GM19023 (cell line): Measurements from ENCODE around the gene SSR2.

ENCODE experiments used
- ATAC-seq: cut with Tn5 transposase; IDR thresholded peaks from one replicate; pipeline ENCODE4 v1.9.1; 2021; ENCODE audit warnings: mild to moderate bottlenecking, moderate library complexity; ENCODE audit not compliant: unreplicated experiment

The SSR2 gene

GRCh38 chr1:155975375-155976061 is 45.2 kb downstream of the SSR2 start:
- no peak for ATAC-seq

- ATAC-seq: no peak
Measured at GRCh38 chr1:155974208-155975115, 46.3 kb downstream of the SSR2 start.

DNA sequence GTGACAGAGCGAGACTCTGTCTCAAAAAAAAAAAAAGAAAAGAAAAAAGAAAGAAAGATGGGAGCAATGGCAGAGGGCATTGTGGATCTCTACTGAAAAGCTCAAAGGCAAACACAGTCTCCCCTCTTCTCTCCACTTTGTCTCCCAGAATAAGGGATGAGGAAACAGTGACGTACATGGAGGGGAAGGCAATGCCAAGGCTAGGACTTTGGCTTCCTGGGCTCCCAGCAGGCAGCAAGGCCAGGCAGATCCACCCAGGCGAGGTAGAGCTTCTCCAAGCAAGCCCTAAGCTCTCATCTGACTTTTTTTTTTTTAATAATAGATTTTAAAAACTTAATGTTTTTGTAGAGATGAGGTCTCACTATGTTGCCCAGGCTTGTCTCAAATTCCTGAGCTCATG is 47.0 kb downstream of the SSR2 start:
- ATAC-seq: no peak

GRCh38 chr1:155971910-155972809 is 48.6 kb downstream of the SSR2 start:
- ATAC-seq: no peak

GRCh38 chr1:155970531-155971167 is 50.1 kb downstream of the SSR2 start:
- no peak for ATAC-seq

GRCh38 chr1:155969377-155969791 is 51.4 kb downstream of the SSR2 start:
- no peak for ATAC-seq

- ATAC-seq: no peak
Measured at GRCh38 chr1:155968670-155969069, 52.1 kb downstream of the SSR2 start.

DNA sequence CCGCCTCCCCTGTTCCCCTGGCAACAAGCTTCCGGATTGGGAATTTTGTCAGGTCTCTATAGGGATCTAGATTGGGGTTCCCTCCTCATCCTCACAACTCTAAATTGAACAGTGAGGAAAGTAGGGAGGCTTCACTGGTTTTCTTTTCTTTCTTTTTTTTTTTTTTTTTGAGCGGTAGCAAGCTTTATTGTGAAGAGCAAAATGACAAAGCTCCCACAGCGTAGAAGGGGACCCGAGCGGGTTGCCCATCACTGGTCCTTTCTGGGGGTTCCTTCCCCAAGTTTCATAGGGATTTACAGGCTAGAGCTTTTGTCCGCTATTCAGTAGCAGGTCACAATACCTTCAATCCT is 52.7 kb downstream of the SSR2 start:
- no peak for ATAC-seq

- no peak for ATAC-seq
Measured at GRCh38 chr1:155967341-155968050, 53.3 kb downstream of the SSR2 start.

DNA sequence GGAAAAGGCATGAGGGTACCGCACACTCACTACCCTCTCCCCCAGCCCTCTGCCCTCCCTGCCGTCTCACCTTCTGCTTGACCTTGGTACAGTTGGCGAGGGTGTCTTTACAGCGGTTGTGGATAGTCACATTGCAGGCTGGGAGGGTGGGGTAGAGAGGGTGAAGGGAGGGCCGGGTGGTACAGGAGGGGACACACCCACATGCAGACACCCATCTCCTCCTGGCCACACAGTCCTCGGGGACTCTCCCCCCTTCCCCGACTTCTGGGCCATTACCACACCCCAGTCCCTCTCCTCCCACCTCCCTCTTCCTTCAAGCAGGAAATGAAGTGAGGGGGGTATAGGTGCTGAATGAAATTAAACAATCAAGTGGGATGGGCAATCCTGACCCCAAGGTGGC is 54.0 kb downstream of the SSR2 start:
- ATAC-seq: no peak

DNA sequence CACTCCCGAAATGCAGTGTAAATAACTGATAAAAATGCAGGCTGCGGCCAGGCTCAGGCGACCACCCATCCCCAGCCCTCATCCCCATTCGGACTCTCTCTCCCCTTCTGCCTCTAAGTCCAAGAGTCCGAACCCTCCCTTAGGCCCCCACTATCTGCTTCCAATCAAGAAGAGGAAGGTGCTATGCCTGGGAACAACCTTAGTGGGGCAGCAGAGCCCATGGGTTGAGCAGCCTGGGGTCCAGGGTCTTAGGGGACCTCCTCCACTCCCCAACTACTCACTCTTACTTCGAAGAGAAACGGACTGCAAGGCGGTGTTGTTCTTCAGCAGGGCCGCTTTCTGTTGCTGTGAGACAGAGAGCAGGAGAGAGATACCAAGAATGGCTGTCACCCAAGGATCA is 54.6 kb downstream of the SSR2 start:
- no peak for ATAC-seq

GRCh38 chr1:155964193-155964592 is 56.6 kb downstream of the SSR2 start:
- ATAC-seq: no peak

DNA sequence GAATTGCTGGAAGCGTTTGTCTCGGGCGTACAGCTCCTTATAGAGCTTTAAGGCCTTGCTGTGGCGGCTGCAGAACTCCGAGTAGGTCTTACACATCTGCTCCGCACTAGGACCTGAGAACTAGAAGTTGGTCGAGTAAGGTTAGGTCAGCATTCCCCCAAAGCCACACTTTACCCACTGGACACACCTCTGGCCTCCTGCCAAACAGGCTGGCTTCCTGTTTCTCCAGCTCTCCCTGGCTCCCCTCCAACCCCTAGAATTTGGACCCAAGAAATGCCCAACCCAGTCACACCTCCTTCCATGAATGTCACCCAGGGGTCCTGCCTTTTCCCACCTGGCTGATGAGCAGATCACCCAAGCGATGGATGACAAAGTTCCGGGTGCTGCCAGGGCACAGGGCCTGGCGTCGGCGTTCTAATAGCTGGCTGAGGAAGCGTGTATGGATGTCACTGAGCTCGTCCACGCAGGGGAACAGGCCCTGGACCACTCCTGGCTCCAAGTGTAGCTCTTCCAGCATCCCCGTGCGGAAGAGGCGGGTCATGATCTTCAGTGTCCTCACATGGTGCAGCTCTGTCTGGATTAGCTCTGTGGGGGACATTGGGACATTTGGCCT is 58.0 kb downstream of the SSR2 start:
- ATAC-seq: no peak

GRCh38 chr1:155961937-155962336 is 58.8 kb downstream of the SSR2 start:
- no peak for ATAC-seq

- no peak for ATAC-seq
Measured at GRCh38 chr1:155960081-155960745, 60.5 kb downstream of the SSR2 start.
